NB4 (cell line): ENCODE results near the gene CHI3L1.

Experiments
- DNase-seq: peaks from one replicate; pipeline ENCODE4 v3.0.0; 2010; ENCODE audit warnings: low read depth
- H3K4me3 ChIP-seq: one replicate; pipeline ENCODE4 v1.5.1; 2011; ENCODE audit warnings: mild to moderate bottlenecking, low read depth, low read length, moderate library complexity
- MYC ChIP-seq: IDR thresholded peaks from 2 replicates; pipeline ENCODE4 v1.6.1; 2011; ENCODE audit warnings: low read depth, low read length
- POLR2A ChIP-seq: IDR thresholded peaks from 2 replicates; pipeline ENCODE4 v1.6.1; 2011; ENCODE audit warnings: mild to moderate bottlenecking; ENCODE audit not compliant: insufficient read length; ENCODE audit errors: extremely low read depth
- TF ChIP-seq, protein P1 (sequence below): IDR thresholded peaks from one replicate; pipeline ENCODE4 v1.5.1; 2012; ENCODE audit warnings: low read depth, low read length
- TF ChIP-seq, protein P2 (sequence below): IDR thresholded peaks from 2 replicates; pipeline ENCODE4 v1.6.1; 2011; ENCODE audit warnings: low read depth, low read length

The CHI3L1 gene

DNA sequence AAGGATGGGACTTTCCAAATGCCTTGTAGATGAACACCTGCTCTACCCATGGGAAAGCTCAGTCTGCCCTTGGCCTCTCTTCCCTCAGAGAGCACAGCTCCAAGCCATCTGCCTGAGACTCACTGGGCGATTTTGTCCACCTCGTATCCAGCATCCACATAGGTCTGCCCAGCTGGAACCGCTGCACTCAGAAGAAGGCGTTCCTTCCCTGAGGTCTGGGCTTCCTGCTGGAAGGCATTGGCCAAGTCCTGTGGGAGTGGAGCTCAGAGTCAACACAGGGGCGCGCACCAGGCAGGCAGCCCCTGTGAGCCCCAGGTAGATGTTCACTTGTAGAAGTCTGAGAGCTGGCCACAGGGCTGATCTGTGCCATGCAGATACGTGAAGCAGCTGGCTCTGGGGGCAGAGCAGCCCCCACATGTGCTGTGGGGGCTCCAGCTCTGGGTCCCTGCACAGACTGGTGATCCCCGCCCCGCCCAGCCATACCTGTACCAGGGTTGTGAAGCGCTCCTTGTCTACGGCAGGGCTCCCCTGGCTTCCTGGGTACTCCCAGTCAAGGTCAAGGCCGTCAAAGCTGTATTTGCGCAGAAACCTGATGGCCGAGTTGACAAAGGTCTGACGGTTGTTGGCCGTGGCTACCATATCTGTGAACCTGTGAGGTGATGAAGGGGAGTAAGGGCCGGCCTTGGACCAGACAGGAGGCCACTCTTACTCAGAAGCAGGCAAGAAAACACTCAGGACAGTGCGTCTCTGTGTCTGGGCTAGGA lies 36.7 kb upstream of the CHI3L1 start:
- no peak overlapping the region for H3K4me3 ChIP-seq
- no peak for TF ChIP-seq MYC
- TF ChIP-seq, protein P1, sequence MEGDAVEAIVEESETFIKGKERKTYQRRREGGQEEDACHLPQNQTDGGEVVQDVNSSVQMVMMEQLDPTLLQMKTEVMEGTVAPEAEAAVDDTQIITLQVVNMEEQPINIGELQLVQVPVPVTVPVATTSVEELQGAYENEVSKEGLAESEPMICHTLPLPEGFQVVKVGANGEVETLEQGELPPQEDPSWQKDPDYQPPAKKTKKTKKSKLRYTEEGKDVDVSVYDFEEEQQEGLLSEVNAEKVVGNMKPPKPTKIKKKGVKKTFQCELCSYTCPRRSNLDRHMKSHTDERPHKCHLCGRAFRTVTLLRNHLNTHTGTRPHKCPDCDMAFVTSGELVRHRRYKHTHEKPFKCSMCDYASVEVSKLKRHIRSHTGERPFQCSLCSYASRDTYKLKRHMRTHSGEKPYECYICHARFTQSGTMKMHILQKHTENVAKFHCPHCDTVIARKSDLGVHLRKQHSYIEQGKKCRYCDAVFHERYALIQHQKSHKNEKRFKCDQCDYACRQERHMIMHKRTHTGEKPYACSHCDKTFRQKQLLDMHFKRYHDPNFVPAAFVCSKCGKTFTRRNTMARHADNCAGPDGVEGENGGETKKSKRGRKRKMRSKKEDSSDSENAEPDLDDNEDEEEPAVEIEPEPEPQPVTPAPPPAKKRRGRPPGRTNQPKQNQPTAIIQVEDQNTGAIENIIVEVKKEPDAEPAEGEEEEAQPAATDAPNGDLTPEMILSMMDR = no peak
- TF ChIP-seq, protein P2, sequence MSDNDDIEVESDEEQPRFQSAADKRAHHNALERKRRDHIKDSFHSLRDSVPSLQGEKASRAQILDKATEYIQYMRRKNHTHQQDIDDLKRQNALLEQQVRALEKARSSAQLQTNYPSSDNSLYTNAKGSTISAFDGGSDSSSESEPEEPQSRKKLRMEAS = no peak
- no peak for TF ChIP-seq POLR2A
- DNase-seq = no peak

DNA sequence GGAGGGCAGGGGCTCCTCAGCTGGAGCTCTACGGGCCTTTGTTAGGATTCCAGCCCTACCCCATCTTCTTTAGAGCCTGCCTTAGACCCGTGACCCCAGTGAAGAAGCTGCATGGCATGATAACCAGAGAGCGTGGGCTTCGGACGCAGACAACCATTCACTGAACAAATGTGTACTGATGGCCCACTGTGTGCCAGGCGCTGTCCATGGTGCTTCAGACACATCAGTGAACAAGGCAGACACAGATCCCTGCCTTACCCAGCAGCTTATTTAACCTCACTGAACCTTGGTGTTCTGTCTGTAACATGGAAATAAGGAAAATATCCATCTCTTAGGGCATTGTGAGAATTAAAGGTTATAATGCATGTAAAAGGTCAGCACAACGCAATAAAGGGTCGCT lies 33.4 kb upstream of the CHI3L1 start:
- TF ChIP-seq, protein P1 = no peak
- TF ChIP-seq, protein P2 = no peak
- no peak for TF ChIP-seq MYC
- TF ChIP-seq POLR2A = no peak
- DNase-seq = no peak
- H3K4me3 ChIP-seq = no peak overlapping the region

DNA sequence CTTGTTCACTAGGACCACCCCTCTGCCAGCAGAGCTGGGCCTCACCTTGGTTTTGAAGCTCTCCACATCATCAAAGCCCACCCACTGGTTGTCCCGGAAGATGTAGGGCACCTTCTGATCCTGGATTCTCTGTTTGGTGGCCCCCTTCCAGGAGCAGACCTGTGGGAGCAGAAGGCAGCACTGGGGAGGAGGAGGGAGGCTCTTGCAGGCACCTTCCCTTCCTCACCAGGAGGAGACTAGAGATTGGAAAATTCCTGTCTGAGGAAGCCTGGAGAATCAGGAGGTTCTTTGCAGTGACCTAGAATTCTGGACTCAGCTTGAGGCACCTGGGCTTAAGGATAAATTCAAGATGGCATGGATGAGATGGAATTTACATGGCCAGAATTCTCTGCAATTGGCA lies 32.7 kb upstream of the CHI3L1 start:
- no peak overlapping the region for H3K4me3 ChIP-seq
- TF ChIP-seq POLR2A = no peak
- TF ChIP-seq, protein P1 = no peak
- TF ChIP-seq, protein P2 = no peak
- TF ChIP-seq MYC = no peak
- no peak for DNase-seq

DNA sequence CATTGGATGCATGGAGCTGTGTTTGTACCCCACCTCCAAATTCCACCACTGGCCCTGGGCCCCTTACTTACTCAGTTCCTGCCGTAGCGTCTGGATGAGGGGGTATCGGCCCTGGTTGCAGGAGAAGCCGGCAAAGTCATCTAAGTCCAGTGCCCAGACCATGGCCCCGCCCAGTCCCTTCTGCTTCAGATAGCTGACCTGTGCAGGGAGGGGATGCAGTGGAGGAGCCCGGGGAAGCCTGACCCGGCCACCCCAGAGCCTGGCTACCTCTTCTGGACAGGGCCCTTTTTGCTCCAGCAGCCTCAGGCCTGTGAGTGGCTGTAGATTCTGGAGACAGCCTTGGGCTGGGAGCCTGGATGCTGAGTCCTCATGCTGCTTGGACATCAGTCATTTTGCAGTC lies 31.2 kb upstream of the CHI3L1 start:
- TF ChIP-seq, protein P2 = no peak
- TF ChIP-seq MYC (no peak), POLR2A (no peak)
- TF ChIP-seq, protein P1 = no peak
- H3K4me3 ChIP-seq = no peak overlapping the region
- DNase-seq = no peak

DNA sequence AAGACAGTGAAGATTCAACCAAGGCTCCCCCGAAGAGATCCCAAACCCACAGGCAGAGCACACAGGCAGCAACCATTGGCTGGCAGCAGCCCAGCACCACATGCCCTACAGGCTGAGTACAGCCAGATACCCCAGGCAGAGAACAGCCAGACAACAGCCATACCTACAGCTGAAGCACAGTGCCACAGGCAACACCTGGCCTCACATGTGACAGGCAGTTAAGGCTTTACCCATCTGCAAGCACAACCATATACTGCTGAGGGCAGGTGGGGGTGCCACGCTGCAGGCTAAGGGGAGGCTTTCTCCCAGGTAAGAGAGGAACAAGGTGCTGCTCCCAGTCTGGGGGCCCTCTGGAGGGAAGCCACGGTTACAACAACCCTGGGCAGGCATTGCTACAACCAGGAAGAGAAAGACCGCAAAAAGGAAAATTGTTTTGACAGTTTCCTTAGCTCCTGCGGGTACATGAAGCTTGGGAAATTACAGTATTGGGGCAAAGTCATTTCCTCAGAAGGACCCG lies 30.7 kb upstream of the CHI3L1 start:
- H3K4me3 ChIP-seq = no peak overlapping the region
- no peak for DNase-seq
- TF ChIP-seq, protein P2 = no peak
- no peak for TF ChIP-seq MYC
- TF ChIP-seq, protein P1 = no peak
- no peak for TF ChIP-seq POLR2A
